Activated T-cell treated with anti-CD3 and anti-CD28 coated beads, Interleukin-2, amount 50 U/mL, for 4 hours (primary cell): Measurements from ENCODE around the gene MLEC. TPM values are rescaled to one million over a fixed set of nuclear protein-coding genes. Genes with fewer than 3 reads are reported as not detected.

Source experiments
- ATAC-seq, 2 donors: fragments of 200-7000 bp; cut with Tn5 transposase; one replicate each; pipeline ENCODE4 v1.10.0; 2021
- DNase-seq: peaks from one replicate; pipeline ENCODE4 v3.0.0-alpha.2; 2020
- H3K27me3 Mint-ChIP-seq: one replicate; pipeline ENCODE4 v1.8.0; 2021; ENCODE audit warnings: low read depth, mixed read lengths
- H3K36me3 Mint-ChIP-seq: one replicate; pipeline ENCODE4 v1.8.0; 2022; ENCODE audit warnings: mixed read lengths; ENCODE audit not compliant: insufficient read depth
- H3K4me1 Mint-ChIP-seq: one replicate; pipeline ENCODE4 v1.8.0; 2021; ENCODE audit warnings: low read depth, mixed read lengths
- H3K4me3 Mint-ChIP-seq: one replicate; pipeline ENCODE4 v1.8.0; 2021; ENCODE audit warnings: mild to moderate bottlenecking, moderate library complexity, mixed read lengths
- H3K9me3 Mint-ChIP-seq: one replicate; pipeline ENCODE4 v1.8.0; 2021; ENCODE audit warnings: mixed read lengths
- total RNA-seq, 3 donors: library from RNA; stranded (reverse); gene quantifications; one replicate each; pipeline ENCODE4 v1.2.1, GENCODE V29; 2021

Gene MLEC
- total RNA-seq, 3 donors from 2014 or later = 153 to 172 (median 153) TPM

GRCh38 chr12:120713861-120714482 is 27.0 kb downstream of the MLEC start:
- Mint-ChIP-seq H3K9me3 (no peaks in the 10 kb centered on the region), H3K4me1 (peaks cover 39% of the 10 kb centered on the region), H3K4me3 (peak overlapping the region; percentile 35), H3K36me3 (peaks cover 26% of the 10 kb centered on the region), H3K27me3 (no peaks in the 10 kb centered on the region)
- DNase-seq (peak; percentile 67), ATAC-seq (peak; percentile 63 to 65)

DNA sequence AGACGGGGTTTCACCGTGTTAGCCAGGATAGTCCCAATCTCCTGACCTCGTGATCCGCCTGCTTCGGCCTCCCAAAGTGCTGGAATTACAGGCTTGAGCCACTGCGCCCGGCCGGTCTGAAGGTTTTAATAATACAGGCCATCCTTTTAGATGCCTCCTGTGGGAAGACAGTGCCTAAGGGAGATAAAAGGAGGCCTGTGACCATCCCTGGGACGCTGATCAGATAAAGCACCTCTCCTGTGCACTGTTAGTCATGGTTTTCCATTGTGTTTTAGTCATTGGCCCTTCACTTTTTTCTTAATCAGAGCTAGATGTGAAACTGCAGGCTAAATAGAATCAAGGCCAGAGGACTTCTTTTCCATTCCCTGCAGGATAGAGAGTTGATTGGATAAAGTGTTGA is 31.1 kb downstream of the MLEC start:
- Mint-ChIP-seq H3K4me3 (no peak overlapping the region), H3K9me3 (no peaks in the 10 kb centered on the region), H3K27me3 (no peaks in the 10 kb centered on the region), H3K4me1 (peaks cover 18% of the 10 kb centered on the region), H3K36me3 (peaks cover 50% of the 10 kb centered on the region)
- DNase-seq (no peak), ATAC-seq (no peak)

DNA sequence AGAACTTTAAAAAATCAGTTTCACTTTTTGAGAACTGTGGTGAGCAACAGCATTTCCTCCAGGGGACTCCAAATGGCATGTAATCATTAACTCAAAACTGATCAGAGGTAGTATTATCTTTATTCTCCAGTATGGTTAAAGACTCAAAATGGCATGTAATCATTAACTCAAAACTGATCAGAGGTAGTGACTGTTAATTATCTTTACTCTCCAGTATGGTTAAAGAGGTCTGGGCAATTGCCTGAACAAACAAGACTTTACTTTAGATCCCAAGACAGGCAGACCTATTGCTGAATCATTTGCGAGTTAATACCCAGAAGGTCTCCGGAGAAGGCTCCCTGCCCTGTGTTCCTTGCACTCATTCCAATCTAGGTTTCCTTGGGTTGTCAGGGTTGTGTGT is 32.1 kb downstream of the MLEC start:
- DNase-seq (no peak), ATAC-seq (no peak)
- H3K9me3 Mint-ChIP-seq = no peaks in the 10 kb centered on the region

GRCh38 chr12:120719496-120720233 is 32.7 kb downstream of the MLEC start:
- H3K4me3 Mint-ChIP-seq = no peak overlapping the region
- H3K9me3 Mint-ChIP-seq = no peaks in the 10 kb centered on the region
- H3K4me1 Mint-ChIP-seq = peaks cover 11% of the 10 kb centered on the region
- H3K27me3 Mint-ChIP-seq = no peaks in the 10 kb centered on the region
- peaks cover 45% of the 10 kb centered on the region for H3K36me3 Mint-ChIP-seq
- DNase-seq (no peak), ATAC-seq (no peak)

More for the DNA sequence above, 32.1 kb downstream of the MLEC start:
- H3K4me1 Mint-ChIP-seq = peaks cover 10% of the 10 kb centered on the region
- peaks cover 47% of the 10 kb centered on the region for H3K36me3 Mint-ChIP-seq
- no peaks in the 10 kb centered on the region for H3K27me3 Mint-ChIP-seq
- no peak overlapping the region for H3K4me3 Mint-ChIP-seq

DNA sequence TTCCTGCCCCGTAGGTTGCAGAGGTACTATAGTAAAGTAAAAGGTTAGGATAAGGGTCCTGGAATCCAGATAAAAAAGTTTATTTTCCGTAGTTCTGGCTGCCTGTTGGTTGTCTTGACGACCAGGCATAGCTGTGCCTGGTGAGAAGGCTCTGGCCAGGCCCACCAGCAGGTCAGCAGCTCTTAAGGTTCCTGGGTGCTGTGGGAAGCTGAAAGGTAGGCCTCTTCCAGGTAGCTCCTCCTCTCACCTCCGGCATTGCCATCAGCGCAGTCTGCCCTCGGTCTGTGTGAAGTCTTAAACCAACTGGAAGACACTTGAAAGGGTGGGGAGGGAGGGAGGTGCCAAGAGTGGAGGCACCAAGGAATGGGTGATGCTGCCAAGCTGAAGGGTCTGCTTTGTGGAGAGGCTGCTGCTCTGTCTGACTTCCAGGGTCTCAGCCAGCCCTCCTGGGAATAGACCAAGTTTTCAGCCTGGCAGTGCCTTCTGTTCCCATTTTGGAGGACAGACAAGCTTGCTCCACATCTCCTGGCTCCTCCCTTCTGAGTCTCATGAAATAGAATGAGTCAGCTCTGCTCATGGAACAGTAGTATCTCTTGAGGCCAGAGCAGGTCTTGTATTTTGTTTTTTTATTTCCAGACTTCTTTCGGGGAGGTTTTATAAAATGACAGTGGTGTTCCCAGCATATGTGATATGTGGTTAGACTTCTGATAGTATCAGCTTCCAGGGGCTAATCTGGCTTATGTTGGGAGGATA is 33.5 kb downstream of the MLEC start:
- Mint-ChIP-seq H3K4me3 (no peak overlapping the region), H3K4me1 (peaks cover 18% of the 10 kb centered on the region), H3K36me3 (peaks cover 43% of the 10 kb centered on the region), H3K9me3 (no peaks in the 10 kb centered on the region), H3K27me3 (no peaks in the 10 kb centered on the region)
- ATAC-seq (no peak), DNase-seq (no peak)

DNA sequence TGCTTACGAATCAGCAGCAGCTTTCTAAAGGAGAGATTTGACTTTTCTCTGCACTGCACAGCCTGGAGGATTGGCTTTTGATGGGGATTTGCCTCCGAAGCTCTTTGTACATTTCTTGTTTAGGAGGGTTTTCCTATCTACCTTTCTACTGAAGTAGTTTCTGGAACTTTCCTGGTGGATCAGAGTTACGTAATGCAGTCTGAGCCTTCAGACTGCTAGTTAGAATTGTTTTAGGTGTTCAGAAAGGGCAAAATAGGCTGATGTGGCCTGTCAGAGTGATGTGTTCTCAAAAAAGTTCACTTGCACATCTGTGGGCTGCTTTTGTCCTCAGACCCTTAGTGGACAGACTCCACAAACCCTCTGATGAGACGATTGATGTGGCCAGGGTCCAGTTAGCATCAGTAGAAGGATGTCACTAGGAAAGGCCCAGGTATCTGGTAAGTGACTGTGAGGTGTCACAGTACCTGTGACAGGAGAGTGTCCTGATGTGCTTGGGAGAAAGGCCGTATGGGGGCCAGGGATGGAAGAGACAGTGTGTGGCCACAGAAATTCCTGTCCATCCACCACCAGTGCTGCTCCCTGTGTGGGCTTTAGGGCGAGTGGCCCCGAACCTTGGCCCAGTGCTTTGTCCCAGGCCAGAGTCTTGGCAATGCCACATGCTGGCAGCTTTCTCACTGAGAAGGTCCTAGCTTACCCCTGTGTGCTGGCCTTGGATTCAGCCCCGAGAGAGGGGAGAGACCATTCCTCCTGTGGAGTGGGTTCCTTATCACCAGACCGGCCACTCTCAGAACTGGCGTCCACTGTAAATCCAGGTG is 34.2 kb downstream of the MLEC start:
- peaks cover 42% of the 10 kb centered on the region for H3K36me3 Mint-ChIP-seq
- H3K27me3 Mint-ChIP-seq = no peaks in the 10 kb centered on the region
- DNase-seq = no peak
- peaks cover 20% of the 10 kb centered on the region for H3K4me1 Mint-ChIP-seq
- H3K4me3 Mint-ChIP-seq = no peak overlapping the region
- no peaks in the 10 kb centered on the region for H3K9me3 Mint-ChIP-seq
- no peak for ATAC-seq

DNA sequence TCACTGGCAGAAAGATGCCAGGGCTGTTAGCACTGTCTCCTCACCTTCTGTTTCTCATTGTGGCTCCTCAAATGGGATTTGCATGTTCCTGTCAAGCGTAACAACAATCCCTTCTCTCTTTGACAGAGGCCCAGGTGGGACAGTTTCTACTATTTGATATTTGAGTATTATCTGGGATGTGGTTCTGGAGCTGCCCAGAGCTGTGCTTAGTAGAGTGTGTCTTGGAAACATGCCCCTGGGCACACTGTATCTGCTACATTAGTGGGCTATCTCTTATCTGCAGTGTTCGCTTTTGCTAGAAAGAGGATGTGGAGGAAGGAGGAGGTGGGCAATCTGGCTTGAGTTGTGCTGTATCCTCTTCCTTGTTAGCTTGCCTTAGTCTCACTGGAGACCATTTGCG is 34.9 kb downstream of the MLEC start:
- Mint-ChIP-seq H3K36me3 (peaks cover 36% of the 10 kb centered on the region), H3K4me1 (peaks cover 27% of the 10 kb centered on the region), H3K9me3 (no peaks in the 10 kb centered on the region)

GRCh38 chr12:120722784-120723183 is 35.8 kb downstream of the MLEC start:
- H3K4me3 Mint-ChIP-seq = no peak overlapping the region
- DNase-seq (no peak), ATAC-seq (no peak)
- H3K4me1 Mint-ChIP-seq = peaks cover 27% of the 10 kb centered on the region
- peaks cover 36% of the 10 kb centered on the region for H3K36me3 Mint-ChIP-seq
- H3K9me3 Mint-ChIP-seq = no peaks in the 10 kb centered on the region
- no peaks in the 10 kb centered on the region for H3K27me3 Mint-ChIP-seq

More for the DNA sequence above, 34.9 kb downstream of the MLEC start:
- ATAC-seq = no peak
- H3K4me3 Mint-ChIP-seq = no peak overlapping the region
- H3K27me3 Mint-ChIP-seq = no peaks in the 10 kb centered on the region
- no peak for DNase-seq

- Mint-ChIP-seq H3K27me3 (no peaks in the 10 kb centered on the region), H3K9me3 (no peaks in the 10 kb centered on the region), H3K4me3 (peak overlapping the region; percentile 88), H3K36me3 (peaks cover 23% of the 10 kb centered on the region), H3K4me1 (peaks cover 18% of the 10 kb centered on the region)
- no peak for DNase-seq
- ATAC-seq = no peak
Measured at GRCh38 chr12:120724720-120725119, 37.8 kb downstream of the MLEC start.

DNA sequence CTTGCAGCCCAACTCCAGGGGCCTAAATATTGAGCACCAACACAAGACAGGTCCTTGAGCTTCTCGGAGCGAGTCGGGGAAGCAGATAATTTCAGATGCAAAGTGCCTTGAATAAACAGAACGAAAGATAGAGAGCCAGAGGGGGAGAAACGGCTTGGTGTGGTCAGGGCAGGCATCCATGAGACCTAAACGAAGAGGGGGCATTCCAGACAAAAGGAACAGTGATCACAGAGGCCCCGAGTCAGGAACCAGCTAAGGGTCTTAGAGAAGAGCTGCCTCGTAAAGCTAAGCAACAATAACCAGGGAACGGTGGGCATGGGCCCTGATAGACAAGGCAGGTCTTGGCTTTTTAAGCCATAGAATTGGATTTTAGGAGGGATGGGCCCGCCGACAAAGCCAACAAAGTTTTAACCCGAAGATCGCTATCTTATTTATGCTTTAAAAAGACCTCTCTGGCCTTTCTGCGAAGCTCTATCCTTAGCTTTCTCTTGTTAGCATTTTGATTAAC is 38.3 kb downstream of the MLEC start:
- Mint-ChIP-seq H3K4me1 (peaks cover 18% of the 10 kb centered on the region), H3K27me3 (no peaks in the 10 kb centered on the region), H3K4me3 (peak overlapping the region; percentile 88), H3K9me3 (no peaks in the 10 kb centered on the region), H3K36me3 (peaks cover 21% of the 10 kb centered on the region)
- DNase-seq (no peak), ATAC-seq (no peak)

DNA sequence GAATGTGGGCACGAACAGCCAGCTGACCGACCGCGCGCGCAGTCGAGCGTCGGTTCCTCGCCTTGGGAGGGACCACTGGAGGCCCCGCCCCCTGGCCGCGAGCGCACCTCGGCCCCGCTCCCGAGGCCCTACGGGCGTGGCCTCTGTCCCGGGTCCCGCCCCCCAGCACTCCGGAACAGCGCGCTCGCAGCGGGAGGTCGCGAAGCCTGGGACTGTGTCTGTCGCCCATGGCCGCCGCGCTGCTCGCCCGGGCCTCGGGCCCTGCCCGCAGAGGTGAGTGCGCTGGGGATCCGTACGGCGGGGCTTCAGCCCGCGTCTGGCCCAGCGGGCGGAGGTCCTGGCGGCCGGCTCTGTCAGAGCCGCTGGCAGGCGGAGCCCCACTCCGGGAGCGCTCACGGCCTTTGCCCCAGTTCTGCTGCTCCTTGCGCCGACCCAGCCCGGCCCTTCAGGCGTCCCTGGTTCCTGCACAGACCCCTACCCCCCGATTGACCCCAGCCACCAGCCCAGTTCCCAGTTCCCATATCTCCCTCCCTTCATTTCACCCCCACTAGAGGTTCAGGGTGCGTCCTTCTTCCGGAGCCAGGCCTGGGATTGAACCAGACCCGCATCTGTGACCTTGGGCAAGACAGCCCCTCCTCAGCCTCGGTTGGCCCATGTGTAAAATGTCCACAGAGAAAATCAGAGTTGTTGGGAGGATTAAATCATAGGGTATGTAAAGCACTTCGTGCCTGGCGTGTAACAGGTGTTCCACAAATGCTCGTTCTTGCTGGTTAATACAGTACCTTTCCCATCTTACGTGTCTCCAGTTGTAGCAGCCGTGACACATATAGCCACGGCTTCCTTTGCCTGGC is 38.9 kb downstream of the MLEC start, which contains the start of gene ACADS:
Gene ACADS (plus strand): TSS at position 168 of the 851 bp plus-strand sequence. CDS start 60 bp downstream, at position 228.
- Mint-ChIP-seq H3K36me3 (peaks cover 21% of the 10 kb centered on the region), H3K9me3 (no peaks in the 10 kb centered on the region), H3K4me1 (peaks cover 18% of the 10 kb centered on the region), H3K27me3 (no peaks in the 10 kb centered on the region), H3K4me3 (peak within 1 kb of the TSS; percentile 88)
- peak; percentile 100 for ATAC-seq
- peak; percentile 87 for DNase-seq

DNA sequence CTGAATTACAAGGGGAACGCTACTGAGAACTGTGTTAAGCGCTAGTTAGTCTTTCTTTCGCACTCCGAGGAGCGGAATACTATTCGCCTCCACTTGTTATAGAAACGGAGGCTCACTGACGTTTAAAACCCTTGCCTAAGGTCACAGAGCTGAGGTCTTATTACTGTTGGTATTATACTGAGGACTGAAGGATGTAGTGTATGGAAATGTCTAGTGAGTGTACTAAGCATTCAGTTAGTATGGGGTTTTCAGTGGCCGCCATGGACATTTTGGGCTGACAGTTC is 39.5 kb downstream of the MLEC start:
- DNase-seq (no peak), ATAC-seq (no peak)
- peaks cover 17% of the 10 kb centered on the region for H3K36me3 Mint-ChIP-seq
- no peaks in the 10 kb centered on the region for H3K9me3 Mint-ChIP-seq
- H3K27me3 Mint-ChIP-seq = no peaks in the 10 kb centered on the region
- peak overlapping the region; percentile 88 for H3K4me3 Mint-ChIP-seq
- peaks cover 18% of the 10 kb centered on the region for H3K4me1 Mint-ChIP-seq

DNA sequence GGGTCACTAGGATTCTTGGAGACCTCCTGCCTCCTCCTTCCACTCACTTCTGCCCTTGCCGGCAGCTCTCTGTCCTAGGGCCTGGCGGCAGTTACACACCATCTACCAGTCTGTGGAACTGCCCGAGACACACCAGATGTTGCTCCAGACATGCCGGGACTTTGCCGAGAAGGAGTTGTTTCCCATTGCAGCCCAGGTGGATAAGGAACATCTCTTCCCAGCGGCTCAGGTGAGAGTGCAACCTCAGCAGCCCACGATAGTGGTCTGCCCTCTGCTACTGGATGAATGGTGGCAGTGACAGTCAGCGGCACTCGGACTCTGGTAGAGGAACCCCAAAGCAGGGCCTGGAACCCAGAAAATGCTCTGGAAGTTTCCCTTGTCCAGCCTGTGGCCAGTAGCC is 40.0 kb downstream of the MLEC start:
- Mint-ChIP-seq H3K36me3 (peaks cover 18% of the 10 kb centered on the region), H3K9me3 (no peaks in the 10 kb centered on the region), H3K4me3 (peak overlapping the region; percentile 88), H3K27me3 (no peaks in the 10 kb centered on the region), H3K4me1 (peaks cover 18% of the 10 kb centered on the region)
- ATAC-seq (no peak), DNase-seq (no peak)
